SK-N-DZ (cell line): ENCODE measurements around the gene DHX8.
"Not testable (repeated sequence)": the region's sequence is repeated elsewhere in the genome, so short reads cannot be mapped to it uniquely, and the experiment has no call there.

Source experiments
- DNase-seq: peaks from one replicate; pipeline ENCODE4 v3.0.0-alpha.2; 2015; ENCODE audit warnings: low spot score

Gene DHX8

DNA sequence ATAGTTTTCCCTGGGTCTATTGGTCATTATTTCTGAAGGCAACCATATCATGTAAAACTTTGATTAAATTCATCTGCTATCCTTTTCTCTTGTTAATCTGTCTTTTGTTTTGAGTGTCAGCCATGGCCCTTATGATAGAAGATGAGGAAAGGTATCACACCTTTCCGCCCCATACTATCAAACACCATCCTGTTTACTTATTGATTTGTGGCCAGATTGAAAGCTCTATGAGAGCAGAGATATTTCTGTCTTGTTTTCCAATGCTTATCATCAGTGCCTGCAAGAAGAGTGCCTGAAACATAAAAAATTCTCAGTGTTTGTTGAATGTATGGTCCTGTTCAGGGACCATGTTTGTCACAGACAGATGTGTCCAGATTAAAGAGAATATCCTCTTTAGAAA is 22.6 kb upstream of the DHX8 start:
- no peak for DNase-seq

DNA sequence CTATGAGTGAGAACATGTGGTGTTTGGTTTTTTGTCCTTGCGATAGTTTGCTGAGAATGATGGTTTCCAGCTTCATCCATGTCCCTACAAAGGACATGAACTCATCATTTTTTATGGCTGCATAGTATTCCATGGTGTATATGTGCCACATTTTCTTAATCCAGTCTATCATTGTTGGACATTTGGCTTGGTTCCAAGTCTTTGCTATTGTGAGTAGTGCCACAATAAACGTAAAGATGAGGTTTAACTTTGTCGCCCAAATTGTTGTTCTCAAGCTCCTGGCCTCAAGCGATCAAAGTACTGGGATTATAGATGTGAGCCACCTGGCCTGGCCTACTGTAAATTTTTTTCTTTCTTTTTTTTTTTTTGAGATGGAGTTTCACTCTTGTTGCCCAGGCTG is 21.2 kb upstream of the DHX8 start:
- not testable (repeated sequence) for DNase-seq

DNA sequence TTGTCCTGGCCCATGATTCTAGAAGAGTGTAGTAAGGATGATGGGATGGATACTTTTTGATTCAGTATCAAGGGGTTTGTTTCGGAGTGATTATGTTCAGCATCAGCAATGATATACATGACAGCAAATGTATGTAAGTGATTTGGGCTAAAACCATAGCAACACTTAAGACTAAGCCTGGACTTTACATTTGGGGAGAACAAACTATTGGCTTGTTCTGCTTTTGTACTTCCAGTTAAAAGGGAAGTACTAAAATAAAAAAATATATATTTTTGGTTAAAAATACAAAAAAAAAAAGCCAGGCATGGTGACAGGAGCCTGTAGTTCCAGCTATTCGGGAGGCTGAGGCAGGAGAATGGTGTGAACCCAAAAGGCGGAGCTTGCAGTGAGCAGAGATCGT is 20.5 kb upstream of the DHX8 start:
- no peak for DNase-seq

DNA sequence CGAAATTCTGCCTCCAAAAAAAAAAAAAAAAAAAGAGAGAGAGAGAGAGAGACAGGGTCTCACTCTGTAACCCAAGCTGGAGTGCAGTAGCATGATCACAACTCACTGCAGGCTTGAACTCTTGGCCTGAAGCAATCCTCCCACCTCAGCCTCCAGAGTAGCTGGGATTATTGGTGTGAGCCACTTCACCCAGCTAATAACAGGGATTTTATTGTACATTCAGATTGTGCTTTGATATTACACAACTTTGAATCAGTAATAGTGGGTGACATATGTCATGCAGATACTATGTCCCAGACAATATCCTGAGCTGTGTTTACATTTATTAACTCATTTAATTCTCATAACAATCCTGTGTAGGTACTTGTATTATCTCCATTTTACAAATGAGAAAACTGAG is 19.7 kb upstream of the DHX8 start:
- DNase-seq, result no peak

DNA sequence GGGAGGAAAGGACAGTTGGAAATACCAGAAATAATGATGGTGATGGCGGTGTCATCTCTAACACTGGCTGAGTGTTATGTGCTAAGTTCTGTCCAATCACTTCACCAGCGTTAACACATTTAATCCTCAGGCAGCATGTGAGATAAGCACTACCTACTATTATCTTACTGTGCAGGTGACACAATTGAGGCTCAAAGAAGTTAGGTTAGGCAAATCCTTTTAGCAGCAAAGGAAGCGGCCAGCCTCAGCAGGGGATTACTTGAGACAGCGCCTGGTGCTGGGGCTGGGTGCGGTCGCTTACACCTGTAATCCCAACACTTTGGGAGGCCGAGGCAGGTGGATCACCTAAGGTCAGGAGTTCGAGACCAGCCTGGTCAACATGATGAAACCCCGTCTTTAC is 18.7 kb upstream of the DHX8 start:
- DNase-seq, result no peak

DNA sequence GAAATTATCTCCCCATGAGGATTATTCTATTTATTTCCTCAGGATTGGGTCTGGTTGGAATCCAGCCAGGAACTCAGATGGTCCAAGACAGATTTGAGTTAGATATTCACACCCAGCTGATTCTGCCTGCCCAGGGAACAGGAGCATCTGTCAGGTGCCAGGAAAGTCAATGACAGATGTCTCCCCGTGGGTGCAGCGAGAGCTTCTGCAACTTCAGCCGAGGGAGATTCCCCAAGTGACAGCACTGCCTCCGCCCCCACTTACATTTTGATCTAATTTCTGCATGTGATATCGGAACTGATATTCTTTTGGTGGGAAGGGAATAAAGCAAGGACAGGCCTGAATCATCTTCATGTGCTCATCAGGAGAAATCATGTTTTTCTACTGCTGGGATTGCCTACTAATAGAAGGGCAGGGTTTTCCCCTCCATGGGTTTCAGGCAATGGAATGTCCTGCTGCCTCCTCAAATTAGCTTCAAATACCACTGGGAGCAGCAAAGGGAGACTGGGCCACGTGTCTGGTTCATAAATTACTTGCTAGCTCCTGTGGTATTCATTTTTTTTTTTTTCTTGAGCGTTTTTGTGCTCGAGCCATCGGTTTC is 15.7 kb upstream of the DHX8 start:
- DNase-seq, result peak; percentile 45

DNA sequence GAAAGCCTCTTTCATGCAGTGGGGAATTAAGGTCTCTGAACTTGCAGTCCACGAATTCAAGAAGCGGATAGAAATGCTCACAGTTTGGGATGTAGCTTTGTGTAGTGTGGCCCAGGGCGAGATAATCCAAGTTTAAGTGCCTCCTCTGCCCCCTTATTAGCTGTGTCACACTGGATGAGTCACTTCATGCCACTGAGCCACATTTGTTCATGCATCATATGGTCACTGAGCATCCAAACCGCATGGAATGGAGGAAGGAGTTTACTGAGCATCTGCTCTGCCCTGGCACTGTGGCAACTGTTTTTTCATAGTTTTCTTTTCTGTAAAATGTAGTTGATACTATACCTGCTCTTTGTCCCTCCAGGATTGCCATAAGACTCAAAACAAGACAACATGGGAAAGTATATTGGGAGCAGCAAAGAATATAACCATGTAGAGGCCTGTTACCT is 15.1 kb upstream of the DHX8 start:
- no peak for DNase-seq

DNA sequence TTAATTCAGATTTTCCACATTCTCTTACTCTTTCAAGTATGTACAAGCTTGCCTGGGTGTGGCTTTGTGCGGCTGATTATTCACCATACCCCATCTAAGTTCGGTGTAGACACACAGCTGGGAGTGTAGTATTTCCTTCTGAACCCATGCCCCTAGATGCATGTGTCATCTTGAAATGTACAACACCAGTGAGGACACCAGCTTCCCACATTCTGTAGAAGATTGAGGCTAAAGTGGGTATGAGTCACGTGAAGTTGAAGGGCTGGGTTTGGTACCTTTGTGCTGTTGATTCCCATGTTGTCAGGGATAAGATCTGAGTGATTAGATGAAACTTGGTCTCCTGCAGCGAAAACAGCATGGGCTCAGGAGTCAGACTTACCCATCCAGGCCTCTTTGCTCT is 14.6 kb upstream of the DHX8 start:
- no peak for DNase-seq

DNA sequence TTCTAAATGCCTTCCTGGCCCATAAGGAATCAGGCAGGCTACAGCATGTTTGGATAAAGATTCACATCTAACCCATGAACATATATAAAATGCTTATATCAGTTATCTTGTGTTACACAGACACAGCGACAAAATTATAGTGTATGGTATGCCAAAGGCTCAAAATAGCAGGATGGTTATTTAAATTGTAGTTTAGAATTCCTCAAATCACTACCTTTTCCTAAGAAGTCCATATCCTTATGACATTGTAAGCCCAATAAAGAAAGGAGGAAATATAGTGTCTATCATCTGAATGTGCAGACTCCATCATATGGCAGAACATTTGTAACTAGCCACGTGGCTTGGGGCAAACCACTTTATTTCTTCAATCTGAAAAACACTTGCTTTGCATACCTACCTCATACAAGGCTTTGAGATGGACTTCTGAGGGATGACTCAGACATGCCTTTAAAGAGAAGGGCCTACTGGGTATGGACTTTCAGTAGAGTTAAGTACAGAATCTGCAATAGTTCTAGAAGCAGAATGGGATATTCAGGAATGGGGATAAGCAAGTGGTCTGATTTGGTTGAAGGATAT is 12.1 kb upstream of the DHX8 start:
- DNase-seq, result no peak

DNA sequence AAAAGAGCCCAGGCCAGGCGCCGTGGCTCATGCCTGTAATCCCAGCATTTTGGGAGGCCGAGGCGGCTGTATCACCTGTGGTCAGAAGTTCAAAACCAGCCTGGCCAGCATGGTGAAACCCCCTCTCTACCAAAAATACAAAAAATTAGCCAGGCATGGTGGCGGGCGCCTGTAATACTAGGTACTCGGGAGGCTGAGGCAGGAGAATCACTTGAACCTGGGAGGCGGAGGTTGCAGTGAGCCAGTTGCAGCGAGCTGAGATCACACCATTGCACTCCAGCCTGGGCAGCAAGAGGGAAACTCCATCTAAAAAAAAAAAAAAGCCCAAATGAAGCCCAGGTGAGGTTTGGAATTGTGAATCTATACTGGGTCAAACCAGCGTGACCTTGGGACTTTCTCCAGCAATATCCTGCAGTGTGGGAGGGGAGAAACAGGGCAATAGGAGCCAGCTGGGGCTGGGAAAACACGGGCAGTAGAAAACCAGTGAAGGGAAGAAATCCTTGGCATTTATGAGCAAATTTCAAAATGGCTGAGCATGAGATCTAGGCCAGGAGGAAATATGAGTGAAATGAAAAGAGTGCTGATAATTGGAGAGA is 8.2 kb upstream of the DHX8 start:
- DNase-seq, result no peak

DNA sequence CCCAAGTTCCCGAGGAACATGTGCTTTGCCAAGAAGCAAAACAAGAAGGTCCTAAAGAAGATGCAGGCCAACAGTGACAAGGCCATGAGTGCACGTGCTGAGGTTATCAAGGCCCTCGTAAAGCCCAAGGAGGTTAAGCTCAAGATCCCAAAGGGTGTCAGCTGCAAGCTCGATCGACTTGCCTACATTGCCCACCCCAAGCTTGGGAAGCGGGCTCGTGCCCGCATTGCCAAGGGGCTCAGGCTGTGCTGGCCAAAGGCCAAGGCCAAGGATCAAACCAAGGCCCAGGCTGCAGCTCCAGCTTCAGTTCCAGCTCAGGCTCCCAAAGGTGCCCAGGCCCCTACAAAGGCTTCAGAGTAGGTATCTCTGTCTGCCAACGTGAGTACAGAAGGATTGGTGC is 7.5 kb upstream of the DHX8 start:
- not testable (repeated sequence) for DNase-seq

DNA sequence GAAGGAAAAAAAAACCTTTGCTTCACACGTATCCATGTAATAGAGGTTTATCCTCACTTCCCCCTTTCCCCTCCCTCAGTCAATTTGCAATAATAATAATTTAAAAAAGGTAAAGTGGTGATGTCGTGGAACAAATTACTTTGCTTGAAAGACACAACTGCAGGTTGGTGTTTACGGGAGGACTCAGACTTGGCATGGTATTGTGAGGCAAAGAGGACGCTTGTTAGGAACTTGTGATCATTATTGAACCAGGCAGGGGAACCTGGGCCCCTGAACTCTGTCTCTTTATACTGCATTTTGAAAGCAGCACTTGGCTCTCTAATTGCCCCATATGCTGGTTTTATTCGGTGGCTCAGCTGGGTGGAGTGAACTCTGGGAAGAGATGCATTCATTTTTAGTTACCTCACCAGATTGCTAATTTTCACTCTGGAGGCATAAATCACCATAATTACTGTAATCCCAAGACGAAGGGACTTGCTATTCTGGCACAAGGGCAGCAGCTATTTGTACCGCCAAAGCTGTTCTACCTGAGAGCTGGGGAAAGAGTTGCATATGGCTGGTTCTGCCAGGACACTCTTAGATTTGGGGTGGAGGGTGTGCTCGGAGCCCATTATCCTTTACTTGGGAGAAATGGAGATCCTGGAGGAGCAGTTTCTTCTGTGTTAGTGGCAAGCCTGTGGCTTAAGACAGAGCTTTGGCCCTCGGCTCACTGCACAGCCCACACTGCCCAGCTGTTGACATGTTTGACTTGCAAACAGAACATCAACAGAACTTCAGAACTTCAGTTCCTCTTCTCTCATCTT is 5.7 kb upstream of the DHX8 start:
- no peak for DNase-seq

DNA sequence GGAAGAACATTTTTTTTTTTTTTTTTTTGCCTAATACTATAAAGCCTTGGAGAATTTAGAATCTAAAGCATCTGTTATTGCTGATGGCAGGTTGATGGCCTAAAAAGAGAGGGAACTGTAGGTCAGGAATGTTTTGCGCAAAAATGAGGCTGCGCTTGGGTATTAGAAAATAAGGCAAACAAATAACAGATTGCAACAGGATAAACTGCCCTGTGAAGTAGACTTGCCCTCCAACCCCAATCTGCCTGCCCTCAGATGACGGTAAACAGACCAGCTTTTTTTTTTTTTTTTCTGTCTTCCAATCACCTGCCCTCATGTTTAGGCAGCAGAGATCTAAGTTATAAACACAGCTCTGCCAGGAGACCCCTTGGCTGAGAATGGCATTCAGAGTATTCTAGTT is 3.8 kb upstream of the DHX8 start:
- DNase-seq, result peak; percentile 71

DNA sequence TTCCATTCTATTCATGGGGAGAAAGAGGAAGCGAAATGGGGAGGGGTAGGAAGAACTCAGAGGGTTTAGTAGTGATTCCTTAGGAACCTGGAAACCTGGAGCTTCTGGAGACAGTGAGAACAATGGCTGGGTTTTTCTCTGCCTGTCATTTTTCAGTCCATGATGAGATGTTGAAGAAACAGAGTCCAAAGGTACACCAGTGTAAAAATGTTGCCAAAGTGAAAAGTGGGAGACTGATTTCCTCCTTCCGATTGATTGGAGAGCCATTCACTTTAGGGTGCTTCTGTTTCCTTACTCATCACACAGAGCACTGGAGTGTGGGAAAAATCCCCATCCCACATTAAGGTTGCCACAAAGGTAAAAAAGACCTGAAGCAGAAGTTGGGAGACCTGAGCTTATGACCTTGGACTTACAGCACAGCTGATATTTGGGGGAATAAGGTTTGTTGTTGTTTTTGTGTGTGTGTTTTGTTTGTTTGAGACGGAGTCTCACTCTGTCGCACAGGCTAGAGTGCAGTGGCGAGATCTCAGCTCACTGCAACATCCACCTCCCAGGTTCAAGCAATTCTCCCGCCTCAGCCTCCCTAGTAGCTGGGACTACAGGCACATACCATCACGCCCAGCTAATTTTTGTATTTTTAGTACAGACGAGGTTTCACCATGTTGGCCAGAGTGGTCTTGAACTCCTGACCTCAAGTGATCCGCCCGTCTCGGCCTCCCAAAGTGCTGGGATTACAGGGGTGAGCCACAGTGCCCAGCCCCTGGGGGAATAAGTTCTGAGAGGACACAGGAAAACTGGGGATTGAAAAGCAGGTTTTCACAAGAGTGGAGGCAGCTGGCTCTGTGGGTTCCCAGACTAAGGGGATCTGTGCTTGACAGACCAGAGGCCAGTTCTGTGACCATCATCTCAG is 1.4 kb upstream of the DHX8 start:
- DNase-seq, result no peak

DNA sequence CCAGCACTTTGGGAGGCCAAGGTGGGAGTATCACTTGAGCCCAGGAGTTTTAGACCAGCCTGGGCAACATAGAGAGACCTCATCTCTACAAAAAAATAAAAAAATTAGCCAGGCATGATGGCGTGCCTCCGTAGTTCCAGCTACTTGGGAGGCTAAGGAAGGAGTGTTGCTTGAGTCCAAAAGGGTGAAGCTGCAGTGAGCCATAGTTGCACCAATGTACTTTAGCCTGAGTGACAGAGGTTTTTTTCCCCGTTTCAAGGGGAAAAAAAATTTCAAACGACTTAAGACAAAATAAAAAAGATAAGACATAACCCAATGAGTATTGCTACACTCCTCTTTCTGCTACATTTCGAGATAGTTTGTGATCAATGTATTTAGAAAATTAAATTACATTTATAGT is 6.8 kb downstream of the DHX8 start:
- DNase-seq, result no peak

DNA sequence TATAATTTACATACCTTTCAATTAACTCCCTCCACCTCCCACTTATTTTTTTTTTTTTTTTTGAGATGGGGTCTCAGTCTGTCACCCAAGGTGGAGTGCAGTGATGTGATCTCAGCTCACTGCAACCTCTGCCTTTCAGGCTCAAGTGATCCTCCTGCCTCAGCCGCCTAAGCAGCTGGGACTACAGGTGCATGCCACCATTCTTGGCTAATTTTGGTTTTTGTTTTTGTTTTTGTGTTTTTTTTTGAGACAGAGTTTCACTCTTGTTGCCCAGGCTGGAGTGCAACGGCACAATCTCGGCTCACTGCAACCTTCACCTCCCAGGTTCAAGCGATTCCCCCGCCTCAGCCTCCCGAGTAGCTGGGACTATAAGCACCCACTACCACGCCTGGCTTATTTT is 25.7 kb downstream of the DHX8 start:
- not testable (repeated sequence) for DNase-seq

DNA sequence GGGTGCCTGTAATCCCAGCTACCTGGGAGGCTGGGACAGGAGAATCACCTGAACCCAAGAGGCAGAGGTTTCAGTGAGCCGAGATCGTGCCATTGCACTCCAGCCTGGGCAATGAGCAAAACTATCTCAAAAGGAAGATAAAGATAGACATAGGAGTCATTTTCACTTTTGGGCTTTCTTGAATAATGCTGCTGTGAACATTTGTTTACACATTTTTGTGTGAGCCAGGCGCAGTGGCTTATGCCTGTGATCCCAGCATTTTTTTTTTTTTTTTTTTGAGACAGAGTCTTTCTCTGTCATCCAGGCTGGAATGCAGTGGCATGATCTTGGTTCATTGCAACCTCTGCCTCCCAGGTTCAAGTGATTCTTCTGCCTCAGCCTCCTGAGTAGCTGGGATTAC is 27.4 kb downstream of the DHX8 start:
- DNase-seq, result not testable (repeated sequence)

DNA sequence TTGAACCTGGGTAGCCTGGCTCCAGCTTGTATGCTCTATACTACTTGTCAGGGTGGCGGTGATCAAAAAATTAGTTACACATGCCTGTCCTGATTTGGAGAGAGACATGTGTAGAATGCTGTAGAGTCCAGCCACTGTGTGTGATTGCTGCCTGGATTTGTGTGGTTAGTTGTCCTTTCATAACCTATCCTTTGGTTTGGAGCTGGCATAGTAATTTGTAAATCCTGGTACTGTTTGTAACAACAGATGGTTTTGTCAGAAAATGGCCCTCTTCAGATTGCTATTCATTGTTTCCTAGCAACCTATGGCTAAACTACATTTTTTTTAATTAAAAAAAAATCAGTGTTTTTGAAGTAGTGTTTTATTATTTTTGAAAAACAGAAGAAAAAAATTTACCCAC is 31.9 kb downstream of the DHX8 start:
- DNase-seq, result no peak

DNA sequence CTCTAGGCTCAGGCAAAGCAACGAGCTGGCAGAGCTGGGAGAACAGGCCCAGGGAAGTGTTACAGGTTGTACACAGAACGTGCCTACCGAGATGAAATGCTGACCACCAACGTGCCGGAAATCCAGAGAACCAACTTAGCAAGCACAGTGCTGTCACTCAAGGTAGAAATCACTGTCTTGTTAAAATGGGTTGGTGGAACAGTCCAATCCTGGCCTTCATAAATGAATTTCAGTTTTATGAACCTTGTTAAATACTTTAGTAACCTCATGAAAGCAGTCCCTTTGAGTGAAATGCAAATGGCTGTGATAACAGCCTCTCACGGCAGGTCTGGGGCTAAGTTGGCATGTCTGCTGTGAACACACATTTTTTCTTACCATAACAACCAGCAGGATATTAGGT is 33.4 kb downstream of the DHX8 start:
- DNase-seq, result no peak

DNA sequence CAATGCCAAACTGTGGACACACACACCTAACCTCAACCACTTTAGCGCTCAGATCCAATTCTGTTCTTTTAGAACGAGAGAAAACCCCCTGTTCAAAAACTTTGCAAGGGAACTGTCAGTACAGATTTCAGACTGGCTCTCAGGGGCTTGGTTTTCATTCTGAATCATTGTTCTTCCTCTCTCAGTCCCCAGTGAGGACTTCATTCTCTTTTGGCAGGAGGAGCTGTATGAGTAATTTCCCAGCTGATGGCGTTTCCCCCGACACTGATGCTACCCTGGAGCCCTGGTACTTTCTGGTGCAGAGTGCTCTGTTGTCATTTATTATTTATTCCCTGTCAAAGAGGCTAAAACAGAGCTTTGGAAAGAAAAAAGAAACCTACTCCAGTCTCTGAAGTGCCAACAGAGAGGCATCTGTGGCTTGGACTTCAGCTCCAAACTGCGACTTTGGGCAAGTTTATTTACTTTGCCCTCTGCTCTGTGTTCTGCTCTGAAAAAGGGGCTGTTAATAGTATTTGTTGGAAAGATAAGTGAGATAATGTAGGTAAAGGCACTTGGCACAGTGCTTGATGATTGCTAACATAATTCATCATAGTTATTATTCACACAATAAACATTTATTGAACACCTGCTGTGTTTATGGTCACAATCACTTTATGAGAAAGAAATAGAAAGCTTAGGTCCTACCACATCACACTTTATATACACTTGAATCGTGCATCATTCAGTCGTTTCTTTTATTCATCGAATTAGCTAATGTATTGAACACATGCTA is 34.0 kb downstream of the DHX8 start:
- DNase-seq, result no peak

DNA sequence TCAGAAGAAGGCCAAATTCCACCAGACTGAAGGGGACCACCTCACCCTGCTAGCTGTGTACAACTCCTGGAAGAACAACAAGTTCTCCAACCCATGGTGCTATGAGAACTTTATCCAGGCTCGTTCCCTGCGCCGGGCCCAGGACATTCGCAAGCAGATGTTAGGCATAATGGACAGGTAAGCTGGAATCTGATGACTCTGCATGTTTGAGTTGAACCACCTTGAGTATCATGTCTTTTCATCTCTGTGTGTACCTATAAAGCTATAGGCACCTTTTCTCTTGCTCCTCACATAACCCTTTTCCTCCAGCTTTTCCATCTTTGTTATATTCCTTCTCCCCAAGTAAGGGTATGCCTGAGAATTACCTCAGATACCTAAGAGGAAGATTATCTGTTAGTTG is 37.6 kb downstream of the DHX8 start:
- no peak for DNase-seq
